ENCODE results near the gene HLA-DQA2.
"Not testable (repeated sequence)": the region's sequence is repeated elsewhere in the genome, so short reads cannot be mapped to it uniquely, and the experiment has no call there.

The HLA-DQA2 gene

GRCh38 chr6:32742374-32742773, 1.2 kb downstream of the HLA-DQA2 start:
- no peaks in the 10 kb centered on the region for H3K4me1 ChIP-seq (ENCODE audit: control insufficient read depth, insufficient read depth, low read length)
- H3K9me3 ChIP-seq (replicated peaks; ENCODE audit: low read length) = no peaks in the 10 kb centered on the region

DNA sequence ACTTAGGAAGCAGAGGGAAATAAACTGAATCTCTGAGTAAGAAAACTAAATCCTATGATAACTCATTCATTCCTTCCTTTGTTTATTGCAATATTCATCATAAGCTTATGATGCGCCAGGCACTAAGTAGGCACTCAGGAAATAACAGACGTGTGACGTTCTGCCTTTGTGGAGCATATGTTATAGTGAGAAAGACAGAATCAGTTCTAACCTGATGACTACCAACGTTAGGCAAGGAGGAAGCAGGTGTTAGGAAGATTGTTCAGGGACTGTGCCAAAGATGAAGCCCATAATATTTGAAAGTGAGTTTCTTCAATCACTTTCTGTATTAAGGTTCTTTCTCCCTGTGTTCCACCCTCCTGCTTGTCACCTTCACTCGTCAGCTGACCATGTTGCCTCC, 3.6 kb downstream of the HLA-DQA2 start:
- H3K4me1 ChIP-seq (ENCODE audit: control insufficient read depth, insufficient read depth, low read length) = no peaks in the 10 kb centered on the region
- no peak overlapping the region for H3K4me3 ChIP-seq (ENCODE audit: low read length)
- no peaks in the 10 kb centered on the region for H3K36me3 ChIP-seq (ENCODE audit: insufficient read depth, low read length)
- H3K27me3 ChIP-seq (ENCODE audit: control insufficient read depth, insufficient read depth, low read length) = peaks cover 18% of the 10 kb centered on the region
- no peak overlapping the region for H3K4me2 ChIP-seq (ENCODE audit: low read length)
- no peak overlapping the region for H3K9ac ChIP-seq (ENCODE audit: low read depth, low read length)
- no peaks in the 10 kb centered on the region for H3K9me3 ChIP-seq (replicated peaks; ENCODE audit: low read length)

More at GRCh38 chr6:32742374-32742773, 1.2 kb downstream of the HLA-DQA2 start:
- no peak overlapping the region for H3K4me3 ChIP-seq (ENCODE audit: low read length)
- no peak overlapping the region for H3K9ac ChIP-seq (ENCODE audit: low read depth, low read length)
- H3K4me2 ChIP-seq (ENCODE audit: low read length) = no peak overlapping the region
- peaks cover 23% of the 10 kb centered on the region for H3K27me3 ChIP-seq (ENCODE audit: control insufficient read depth, insufficient read depth, low read length)
- H3K36me3 ChIP-seq (ENCODE audit: insufficient read depth, low read length) = no peaks in the 10 kb centered on the region

DNA sequence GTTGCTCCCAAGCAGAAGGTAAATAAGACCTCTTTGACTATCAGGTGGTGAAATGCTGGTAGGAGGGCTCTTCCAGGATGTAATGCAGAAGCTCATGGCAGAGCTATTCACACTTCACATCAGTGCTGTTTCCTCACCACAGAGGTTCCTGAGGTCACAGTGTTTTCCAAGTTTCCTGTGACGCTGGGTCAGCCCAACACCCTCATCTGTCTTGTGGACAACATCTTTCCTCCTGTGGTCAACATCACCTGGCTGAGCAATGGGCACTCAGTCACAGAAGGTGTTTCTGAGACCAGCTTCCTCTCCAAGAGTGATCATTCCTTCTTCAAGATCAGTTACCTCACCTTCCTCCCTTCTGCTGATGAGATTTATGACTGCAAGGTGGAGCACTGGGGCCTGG, 4.5 kb downstream of the HLA-DQA2 start:
- not testable (repeated sequence) for H3K4me2 ChIP-seq (ENCODE audit: low read length); H3K9ac ChIP-seq (ENCODE audit: low read depth, low read length); H3K4me1 ChIP-seq (ENCODE audit: control insufficient read depth, insufficient read depth, low read length); H3K36me3 ChIP-seq (ENCODE audit: insufficient read depth, low read length); H3K9me3 ChIP-seq (replicated peaks; ENCODE audit: low read length); H3K4me3 ChIP-seq (ENCODE audit: low read length)
- H3K27me3 ChIP-seq (ENCODE audit: control insufficient read depth, insufficient read depth, low read length) = peaks cover 25% of the 10 kb centered on the region

DNA sequence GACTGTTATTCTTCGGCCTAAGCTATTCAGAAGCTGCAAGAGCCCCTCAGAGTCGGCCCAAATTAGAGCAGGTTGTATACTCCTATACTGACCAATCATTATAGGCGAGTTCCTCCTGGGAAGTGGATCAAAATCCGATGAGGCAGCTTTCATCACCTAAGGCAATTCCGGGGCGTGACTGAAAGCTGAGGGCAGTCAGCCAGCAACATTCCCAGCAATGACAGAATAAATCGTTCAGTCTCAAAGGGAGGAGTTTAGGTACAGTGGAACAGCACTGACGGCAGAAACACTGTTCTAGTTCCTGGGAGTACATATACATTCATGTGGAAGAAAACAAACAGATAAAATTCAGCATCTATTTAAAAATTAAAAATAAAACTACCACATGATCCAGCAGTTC, 11.4 kb downstream of the HLA-DQA2 start:
- H3K4me3 ChIP-seq (ENCODE audit: low read length) = no peak overlapping the region
- no peaks in the 10 kb centered on the region for H3K4me1 ChIP-seq (ENCODE audit: control insufficient read depth, insufficient read depth, low read length)
- no peak overlapping the region for H3K9ac ChIP-seq (ENCODE audit: low read depth, low read length)
- H3K4me2 ChIP-seq (ENCODE audit: low read length) = no peak overlapping the region
- H3K27me3 ChIP-seq (ENCODE audit: control insufficient read depth, insufficient read depth, low read length) = peaks cover 44% of the 10 kb centered on the region
- H3K9me3 ChIP-seq (replicated peaks; ENCODE audit: low read length) = no peaks in the 10 kb centered on the region
- no peaks in the 10 kb centered on the region for H3K36me3 ChIP-seq (ENCODE audit: insufficient read depth, low read length)

- no peaks in the 10 kb centered on the region for H3K4me1 ChIP-seq (ENCODE audit: control insufficient read depth, insufficient read depth, low read length)
- no peaks in the 10 kb centered on the region for H3K36me3 ChIP-seq (ENCODE audit: insufficient read depth, low read length)
- H3K9ac ChIP-seq (ENCODE audit: low read depth, low read length) = no peak overlapping the region
- H3K27me3 ChIP-seq (ENCODE audit: control insufficient read depth, insufficient read depth, low read length) = peaks cover 51% of the 10 kb centered on the region
- no peak overlapping the region for H3K4me2 ChIP-seq (ENCODE audit: low read length)
- H3K9me3 ChIP-seq (replicated peaks; ENCODE audit: low read length) = no peaks in the 10 kb centered on the region
- no peak overlapping the region for H3K4me3 ChIP-seq (ENCODE audit: low read length)
Measured at GRCh38 chr6:32759669-32760068, 18.5 kb downstream of the HLA-DQA2 start.

- Histone ChIP-seq H3K27me3 (ENCODE audit: control insufficient read depth, insufficient read depth, low read length) (peaks cover 42% of the 10 kb centered on the region), H3K4me2 (ENCODE audit: low read length) (no peak overlapping the region)
Measured at GRCh38 chr6:32761072-32761471, 19.9 kb downstream of the HLA-DQA2 start.

GRCh38 chr6:32761548-32761947, 20.4 kb downstream of the HLA-DQA2 start:
- H3K9me3 ChIP-seq (replicated peaks; ENCODE audit: low read length) = no peaks in the 10 kb centered on the region
- H3K9ac ChIP-seq (ENCODE audit: low read depth, low read length) = no peak overlapping the region
- H3K4me3 ChIP-seq (ENCODE audit: low read length) = no peak overlapping the region
- H3K4me1 ChIP-seq (ENCODE audit: control insufficient read depth, insufficient read depth, low read length) = no peaks in the 10 kb centered on the region
- peaks cover 39% of the 10 kb centered on the region for H3K27me3 ChIP-seq (ENCODE audit: control insufficient read depth, insufficient read depth, low read length)
- H3K4me2 ChIP-seq (ENCODE audit: low read length) = no peak overlapping the region
- H3K36me3 ChIP-seq (ENCODE audit: insufficient read depth, low read length) = no peaks in the 10 kb centered on the region

More at GRCh38 chr6:32761072-32761471, 19.9 kb downstream of the HLA-DQA2 start:
- Histone ChIP-seq H3K36me3 (ENCODE audit: insufficient read depth, low read length) (no peaks in the 10 kb centered on the region), H3K4me1 (ENCODE audit: control insufficient read depth, insufficient read depth, low read length) (no peaks in the 10 kb centered on the region), H3K9me3 (replicated peaks; ENCODE audit: low read length) (no peaks in the 10 kb centered on the region), H3K4me3 (ENCODE audit: low read length) (no peak overlapping the region), H3K9ac (ENCODE audit: low read depth, low read length) (no peak overlapping the region)

- Histone ChIP-seq H3K36me3 (ENCODE audit: insufficient read depth, low read length) (no peaks in the 10 kb centered on the region), H3K4me3 (ENCODE audit: low read length) (no peak within 1 kb of the TSS), H3K27me3 (ENCODE audit: control insufficient read depth, insufficient read depth, low read length) (peaks cover 35% of the 10 kb centered on the region), H3K9ac (ENCODE audit: low read depth, low read length) (no peak within 1 kb of the TSS), H3K4me2 (ENCODE audit: low read length) (no peak within 1 kb of the TSS), H3K9me3 (replicated peaks; ENCODE audit: low read length) (no peaks in the 10 kb centered on the region), H3K4me1 (ENCODE audit: control insufficient read depth, insufficient read depth, low read length) (no peaks in the 10 kb centered on the region)
Measured at GRCh38 chr6:32763421-32763820, 22.2 kb downstream of the HLA-DQA2 start, which contains the start of gene HLA-DQB2. Gene HLA-DQB2, minus strand, starts transcription at chr6:32763532. Its CDS starts 62 bp downstream, at chr6:32763470.

DNA sequence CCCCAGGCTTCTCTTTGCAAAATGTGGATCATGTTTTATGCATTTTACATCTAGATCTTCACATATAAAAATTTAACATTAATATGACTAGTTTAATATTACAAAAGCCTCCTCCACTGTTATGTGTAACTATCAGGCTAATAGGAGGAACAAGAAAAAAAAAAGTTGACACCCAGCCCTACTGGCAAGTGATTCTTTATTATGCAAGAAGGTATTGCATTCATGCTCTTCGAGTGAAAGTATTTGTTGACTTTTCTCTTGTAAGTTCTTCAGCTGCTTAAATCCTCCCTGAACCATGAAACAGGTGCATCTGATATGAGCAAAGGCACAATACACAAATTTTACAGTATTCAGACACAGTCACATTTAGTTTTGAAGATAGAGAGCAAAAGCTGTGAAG, 22.9 kb downstream of the HLA-DQA2 start:
- peaks cover 35% of the 10 kb centered on the region for H3K27me3 ChIP-seq (ENCODE audit: control insufficient read depth, insufficient read depth, low read length)
- no peaks in the 10 kb centered on the region for H3K9me3 ChIP-seq (replicated peaks; ENCODE audit: low read length)
- no peaks in the 10 kb centered on the region for H3K4me1 ChIP-seq (ENCODE audit: control insufficient read depth, insufficient read depth, low read length)
- no peak overlapping the region for H3K4me3 ChIP-seq (ENCODE audit: low read length)
- no peaks in the 10 kb centered on the region for H3K36me3 ChIP-seq (ENCODE audit: insufficient read depth, low read length)
- no peak overlapping the region for H3K4me2 ChIP-seq (ENCODE audit: low read length)
- H3K9ac ChIP-seq (ENCODE audit: low read depth, low read length) = no peak overlapping the region

DNA sequence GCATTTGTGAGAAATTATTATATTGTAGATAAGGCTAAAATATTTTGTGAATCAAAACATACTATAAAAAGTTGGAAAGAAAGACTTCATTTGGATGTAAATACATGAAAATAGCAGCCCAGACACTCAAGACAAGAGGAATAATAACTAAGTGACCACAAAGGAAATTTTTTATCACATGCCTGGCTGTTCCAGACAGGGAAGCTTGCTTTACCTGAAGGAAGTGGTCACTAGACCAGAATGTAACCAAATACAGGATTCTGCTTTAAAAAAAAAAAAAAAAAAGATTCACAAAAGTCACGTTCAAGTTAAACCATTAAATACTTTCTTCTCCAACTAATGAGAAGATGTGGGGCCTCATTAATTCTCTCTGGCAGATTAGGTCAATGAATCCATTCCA, 31.5 kb downstream of the HLA-DQA2 start:
- peaks cover 37% of the 10 kb centered on the region for H3K27me3 ChIP-seq (ENCODE audit: control insufficient read depth, insufficient read depth, low read length)
- no peaks in the 10 kb centered on the region for H3K4me1 ChIP-seq (ENCODE audit: control insufficient read depth, insufficient read depth, low read length)
- H3K9me3 ChIP-seq (replicated peaks; ENCODE audit: low read length) = no peaks in the 10 kb centered on the region
- no peak overlapping the region for H3K4me3 ChIP-seq (ENCODE audit: low read length)
- H3K36me3 ChIP-seq (ENCODE audit: insufficient read depth, low read length) = no peaks in the 10 kb centered on the region
- H3K4me2 ChIP-seq (ENCODE audit: low read length) = no peak overlapping the region
- no peak overlapping the region for H3K9ac ChIP-seq (ENCODE audit: low read depth, low read length)

DNA sequence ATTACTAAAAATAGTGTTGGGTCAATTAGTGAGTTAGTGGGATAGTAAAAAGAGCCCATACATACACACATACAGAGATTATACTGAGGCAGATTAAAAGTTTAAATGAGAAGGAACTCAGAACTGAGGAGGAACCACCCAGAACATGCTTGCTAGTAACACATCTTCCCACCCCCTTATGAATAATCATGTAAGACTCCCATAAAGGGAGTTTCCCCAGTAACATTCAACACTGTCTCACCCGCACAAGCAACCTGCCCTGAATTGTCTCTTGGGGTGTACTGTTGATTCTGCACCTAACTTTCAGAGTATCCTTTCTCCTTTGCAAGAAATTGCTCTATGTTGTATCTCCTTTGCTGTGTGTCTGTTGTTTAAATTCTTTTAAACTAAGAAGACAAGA, 33.2 kb downstream of the HLA-DQA2 start:
- Histone ChIP-seq H3K4me1 (ENCODE audit: control insufficient read depth, insufficient read depth, low read length) (no peaks in the 10 kb centered on the region), H3K9me3 (replicated peaks; ENCODE audit: low read length) (no peaks in the 10 kb centered on the region), H3K9ac (ENCODE audit: low read depth, low read length) (no peak overlapping the region), H3K27me3 (ENCODE audit: control insufficient read depth, insufficient read depth, low read length) (peaks cover 40% of the 10 kb centered on the region), H3K36me3 (ENCODE audit: insufficient read depth, low read length) (no peaks in the 10 kb centered on the region), H3K4me2 (ENCODE audit: low read length) (no peak overlapping the region), H3K4me3 (ENCODE audit: low read length) (no peak overlapping the region)

DNA sequence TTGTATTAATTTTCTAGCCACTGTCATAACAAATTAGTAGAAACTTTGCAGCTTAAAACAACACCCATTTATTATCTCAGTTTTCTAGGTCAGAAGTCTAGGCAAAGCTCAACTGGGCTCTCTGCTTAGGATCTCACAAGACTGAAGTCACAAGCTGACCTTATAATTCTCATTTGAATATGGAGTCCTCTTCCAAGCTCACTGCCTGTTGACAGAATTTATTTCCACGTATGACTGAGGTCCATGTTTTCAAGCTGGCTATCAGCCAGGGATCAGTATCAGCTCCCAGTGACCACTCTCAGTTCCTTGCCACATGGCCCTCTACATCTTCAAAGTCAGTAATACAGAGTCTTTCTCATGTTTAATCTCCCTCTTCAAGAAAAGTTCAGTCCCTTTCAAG, 33.9 kb downstream of the HLA-DQA2 start:
- Histone ChIP-seq H3K9me3 (replicated peaks; ENCODE audit: low read length) (no peaks in the 10 kb centered on the region), H3K9ac (ENCODE audit: low read depth, low read length) (no peak overlapping the region), H3K27me3 (ENCODE audit: control insufficient read depth, insufficient read depth, low read length) (peaks cover 43% of the 10 kb centered on the region), H3K4me3 (ENCODE audit: low read length) (no peak overlapping the region), H3K4me2 (ENCODE audit: low read length) (no peak overlapping the region), H3K4me1 (ENCODE audit: control insufficient read depth, insufficient read depth, low read length) (no peaks in the 10 kb centered on the region), H3K36me3 (ENCODE audit: insufficient read depth, low read length) (no peaks in the 10 kb centered on the region)

Data from skeletal muscle satellite cell (primary cell).